Body of pancreas (tissue), 4 donors: ENCODE data around the gene MARCHF3. TPM values are rescaled to one million over a fixed set of nuclear protein-coding genes. Genes with fewer than 3 reads are reported as not detected.

ENCODE experiments used
- ATAC-seq: fragments of 150-250 bp; one replicate; pipeline ENCODE4 v1.9.1; 2016
- DNase-seq, 4 donors: peaks; one replicate each; pipeline ENCODE4 v3.0.0-alpha.2; 2019
- H3K27ac ChIP-seq, 4 donors: fragments of 200-600 bp; sonication (generic); 1 replicate in 3 of 4; 2 replicates in 1 of 4; pipeline versions ENCODE4 v1.5.1 to v1.6.1; 2016 to 2019; ENCODE audit warnings: mild to moderate bottlenecking in 1 of 4, mixed read lengths in 1 of 4, moderate library complexity in 1 of 4
- H3K27me3 ChIP-seq, 2 donors: fragments of 200-600 bp; sonication (generic); one replicate each; pipeline ENCODE4 v1.6.0; 2016; ENCODE audit warnings: mild to moderate bottlenecking in 1 of 2
- H3K36me3 ChIP-seq, 2 donors: fragments of 200-600 bp; sonication (generic); replicated peaks in 1 of 2; 2 replicates each; pipeline ENCODE4 v1.5.1; 2016; ENCODE audit warnings: low read depth in 2 of 2; ENCODE audit not compliant: insufficient read depth in 1 of 2
- H3K4me1 ChIP-seq: fragments of 200-600 bp; sonication (generic); one replicate; pipeline ENCODE4 v1.6.0; 2016
- H3K4me3 ChIP-seq, 2 donors: fragments of 200-600 bp; sonication (generic); 1 replicate in 1 of 2; 2 replicates in 1 of 2; pipeline ENCODE4 v1.5.1; 2016 to 2019
- H3K9me3 ChIP-seq, 3 donors: fragments of 200-600 bp; sonication (generic); 1 replicate in 2 of 3; 2 replicates in 1 of 3; pipeline ENCODE4 v1.5.1; 2016
- CTCF ChIP-seq, 7 experiments: fragments of 450-650 bp in 4 of 7; fragments of 200-600 bp in 3 of 7; sonication (generic) in 3 of 7; IDR thresholded peaks; one replicate each; pipeline ENCODE4 v1.5.1; 2016 to 2019; ENCODE audit warnings: antibody characterized with exemption in 7 of 7
- POLR2A ChIP-seq, 3 donors: fragments of 450-650 bp; IDR thresholded peaks; one replicate each; pipeline ENCODE4 v1.6.1; 2016; ENCODE audit warnings: antibody characterized with exemption in 3 of 3, mild to moderate bottlenecking in 2 of 3
- WGBS, 2 donors: methylation state at CpG; one replicate each; pipeline ENCODE4 v1.1.5; 2017; 5-methylcytosine and 5-hydroxymethylcytosine counted together
- intact Hi-C: fragments of 100-400 bp; cut with DNase I; formaldehyde crosslinking; loops from one replicate; pipeline ENCODE4 v1.15.1; 2023
- total RNA-seq, 2 donors: library from RNA; depleted of rRNA; stranded (reverse); fragments of >200 nt; gene quantifications; one replicate each; pipeline ENCODE4 v1.1.0, GENCODE V29; 2016

MARCHF3 gene
- total RNA-seq, 2 donors from 2014 or later: 2.1 to 8.2 TPM

GRCh38 chr5:127029581-127030258 is 638 bp downstream of the MARCHF3 start:
- Histone ChIP-seq H3K4me3 (peak overlapping the region; percentile 37 to 68), H3K9me3 (no peaks in the 10 kb centered on the region), H3K36me3 (no peaks in the 10 kb centered on the region), H3K27ac (peak overlapping the region; percentile 47 to 89 (median 82)), H3K4me1 (peaks cover 31% of the 10 kb centered on the region), H3K27me3 (no peaks in the 10 kb centered on the region)
- 0% methylated on average over 11 to 51 of the region's 51 CpGs for WGBS, 2 donors
- TF ChIP-seq POLR2A (IDR thresholded peaks at IDR 0.05): no peak
- peak; percentile 6 to 60 (median 45) for TF ChIP-seq CTCF (IDR thresholded peaks at IDR 0.05)
- ATAC-seq: peak; percentile 47
- intact Hi-C loops: no loop called here
- DNase-seq: peak; percentile 63 to 76 (median 72)

- WGBS, 2 donors: 17 to 42% methylated on average over 12 of the region's 12 CpGs
- H3K4me3 ChIP-seq: peak overlapping the region in 1 of 2 donors; percentile 68
- DNase-seq (peak; percentile 12 to 16 (median 14)), ATAC-seq (no peak)
- intact Hi-C loops: no loop called here
- H3K4me1 ChIP-seq: peaks cover 31% of the 10 kb centered on the region
- H3K9me3 ChIP-seq: no peaks in the 10 kb centered on the region
- TF ChIP-seq POLR2A (IDR thresholded peaks at IDR 0.05) (no peak), CTCF (IDR thresholded peaks at IDR 0.05) (no peak)
- no peaks in the 10 kb centered on the region for H3K27me3 ChIP-seq
- no peaks in the 10 kb centered on the region for H3K36me3 ChIP-seq
- peak overlapping the region in 3 of 4 donors; percentile 31 to 89 (median 85) for H3K27ac ChIP-seq
These were observed 1.4 kb downstream of the MARCHF3 start for GRCh38 chr5:127028822-127029457.

GRCh38 chr5:127027539-127027938 is 2.8 kb downstream of the MARCHF3 start:
- 50 to 65% methylated on average over 1 of the region's 1 CpG for WGBS, 2 donors
- TF ChIP-seq POLR2A (IDR thresholded peaks at IDR 0.05) (no peak), CTCF (IDR thresholded peaks at IDR 0.05) (no peak)
- intact Hi-C loops: no loop called here
- ATAC-seq: no peak
- peak overlapping the region in 3 of 4 donors; percentile 28 to 56 (median 34) for H3K27ac ChIP-seq
- H3K36me3 ChIP-seq: no peaks in the 10 kb centered on the region
- no peak overlapping the region for H3K4me3 ChIP-seq
- H3K4me1 ChIP-seq: peaks cover 31% of the 10 kb centered on the region
- H3K9me3 ChIP-seq: no peaks in the 10 kb centered on the region
- H3K27me3 ChIP-seq: no peaks in the 10 kb centered on the region
- DNase-seq: no peak

GRCh38 chr5:127026166-127026565 is 4.2 kb downstream of the MARCHF3 start:
- Histone ChIP-seq H3K4me3 (no peak overlapping the region), H3K27me3 (no peaks in the 10 kb centered on the region), H3K4me1 (peaks cover 26% of the 10 kb centered on the region), H3K9me3 (no peaks in the 10 kb centered on the region), H3K27ac (peak overlapping the region in 1 of 4 donors; percentile 28), H3K36me3 (no peaks in the 10 kb centered on the region)
- TF ChIP-seq CTCF (IDR thresholded peaks at IDR 0.05): no peak
- no peak for TF ChIP-seq POLR2A (IDR thresholded peaks at IDR 0.05)
- no peak for ATAC-seq
- no peak for DNase-seq
- intact Hi-C loops: no loop called here
- 80 to 93% methylated on average over 2 of the region's 2 CpGs for WGBS, 2 donors
